Measurements from ENCODE around the gene ACP6. TPM values are rescaled to one million over a fixed set of nuclear protein-coding genes. Genes with fewer than 3 reads are reported as not detected.

Gene ACP6
- polyA plus RNA-seq, 2 of the 4 experiments (the other 2 are of a cell fraction) = 14.9 to 26.2 TPM

DNA sequence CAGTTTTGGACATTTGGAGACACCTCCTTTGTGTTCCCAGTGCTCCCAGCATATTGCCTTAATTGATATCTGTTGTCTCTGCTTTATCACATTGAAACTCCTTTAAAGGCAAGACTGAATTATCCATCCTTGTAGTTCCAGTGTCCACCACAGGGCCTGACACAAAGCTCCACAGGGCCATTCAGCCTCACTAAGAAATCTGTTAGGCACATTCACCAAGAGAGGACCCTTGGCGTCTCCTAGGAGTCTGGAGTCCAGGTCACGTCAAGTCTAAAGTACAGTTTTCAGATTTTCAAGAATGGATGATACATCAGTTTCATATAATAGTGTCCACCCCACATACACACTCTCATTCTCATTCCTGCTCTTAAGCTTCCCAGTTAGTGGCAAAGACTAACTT is 4.8 kb downstream of the ACP6 start:
- Histone ChIP-seq H3K4me2 (no peak overlapping the region), H3K4me3 (no peak overlapping the region), H3K27ac (no peak overlapping the region), H3K9me3 (no peaks in the 10 kb centered on the region), H3K4me1 (peaks cover 12% of the 10 kb centered on the region; the same call in 2 of the 3 replicates)
- ATAC-seq = no peak
- 86% methylated on average over 2 of the region's 2 CpGs for WGBS (ENCODE audit: missing lambda C conversion rate)
- DNase-seq (ENCODE audit: low read depth in 1 of 2, low spot score in 1 of 2) = peak; percentile 20 to 22
- CTCF ChIA-PET = interaction anchor here (0.8 to 2.2 kb wide), 9 partner anchors 10 to 392 kb away, joined by 3 to 6 read pairs (median 3); no protein-coding TSS in a partner anchor
- TF ChIP-seq NPAS2 (CRISPR knock-in tag; IDR thresholded peaks at IDR 0.05; ENCODE audit: borderline replicate concordance) (no peak), ZFP36 (IDR thresholded peaks at IDR 0.05; ENCODE audit: borderline replicate concordance, partially characterized antibody) (no peak), HOXB5 (CRISPR knock-in tag; IDR thresholded peaks at IDR 0.05) (no peak), KDM5A (IDR thresholded peaks at IDR 0.05) (no peak), NFE2L2 (conservative IDR thresholded peaks at IDR 0.05; ENCODE audit: low read length) (no peak), EHMT2 (IDR thresholded peaks at IDR 0.05; ENCODE audit: low read depth) (no peak), MAFK (IDR thresholded peaks at IDR 0.05; ENCODE audit: partially characterized antibody) (no peak), HEYL (CRISPR knock-in tag; IDR thresholded peaks at IDR 0.05) (no peak), HDAC2 (IDR thresholded peaks at IDR 0.05) (no peak), CHD4 (IDR thresholded peaks at IDR 0.05; ENCODE audit: borderline replicate concordance) (no peak), FOSB (CRISPR knock-in tag; IDR thresholded peaks at IDR 0.05) (no peak), KDM1A (IDR thresholded peaks at IDR 0.05; ENCODE audit: low read depth) (no peak), RAD21 (conservative IDR thresholded peaks at IDR 0.05 in 1 of 2, IDR thresholded peaks at IDR 0.05 in 1 of 2) (no peak)
- TF ChIP-seq, protein P1, sequence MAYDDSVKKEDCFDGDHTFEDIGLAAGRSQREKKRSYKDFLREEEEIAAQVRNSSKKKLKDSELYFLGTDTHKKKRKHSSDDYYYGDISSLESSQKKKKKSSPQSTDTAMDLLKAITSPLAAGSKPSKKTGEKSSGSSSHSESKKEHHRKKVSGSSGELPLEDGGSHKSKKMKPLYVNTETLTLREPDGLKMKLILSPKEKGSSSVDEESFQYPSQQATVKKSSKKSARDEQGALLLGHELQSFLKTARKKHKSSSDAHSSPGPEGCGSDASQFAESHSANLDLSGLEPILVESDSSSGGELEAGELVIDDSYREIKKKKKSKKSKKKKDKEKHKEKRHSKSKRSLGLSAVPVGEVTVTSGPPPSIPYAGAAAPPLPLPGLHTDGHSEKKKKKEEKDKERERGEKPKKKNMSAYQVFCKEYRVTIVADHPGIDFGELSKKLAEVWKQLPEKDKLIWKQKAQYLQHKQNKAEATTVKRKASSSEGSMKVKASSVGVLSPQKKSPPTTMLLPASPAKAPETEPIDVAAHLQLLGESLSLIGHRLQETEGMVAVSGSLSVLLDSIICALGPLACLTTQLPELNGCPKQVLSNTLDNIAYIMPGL (CRISPR knock-in tag; IDR thresholded peaks at IDR 0.05; ENCODE audit: borderline replicate concordance) = no peak
- TF ChIP-seq, protein P2, sequence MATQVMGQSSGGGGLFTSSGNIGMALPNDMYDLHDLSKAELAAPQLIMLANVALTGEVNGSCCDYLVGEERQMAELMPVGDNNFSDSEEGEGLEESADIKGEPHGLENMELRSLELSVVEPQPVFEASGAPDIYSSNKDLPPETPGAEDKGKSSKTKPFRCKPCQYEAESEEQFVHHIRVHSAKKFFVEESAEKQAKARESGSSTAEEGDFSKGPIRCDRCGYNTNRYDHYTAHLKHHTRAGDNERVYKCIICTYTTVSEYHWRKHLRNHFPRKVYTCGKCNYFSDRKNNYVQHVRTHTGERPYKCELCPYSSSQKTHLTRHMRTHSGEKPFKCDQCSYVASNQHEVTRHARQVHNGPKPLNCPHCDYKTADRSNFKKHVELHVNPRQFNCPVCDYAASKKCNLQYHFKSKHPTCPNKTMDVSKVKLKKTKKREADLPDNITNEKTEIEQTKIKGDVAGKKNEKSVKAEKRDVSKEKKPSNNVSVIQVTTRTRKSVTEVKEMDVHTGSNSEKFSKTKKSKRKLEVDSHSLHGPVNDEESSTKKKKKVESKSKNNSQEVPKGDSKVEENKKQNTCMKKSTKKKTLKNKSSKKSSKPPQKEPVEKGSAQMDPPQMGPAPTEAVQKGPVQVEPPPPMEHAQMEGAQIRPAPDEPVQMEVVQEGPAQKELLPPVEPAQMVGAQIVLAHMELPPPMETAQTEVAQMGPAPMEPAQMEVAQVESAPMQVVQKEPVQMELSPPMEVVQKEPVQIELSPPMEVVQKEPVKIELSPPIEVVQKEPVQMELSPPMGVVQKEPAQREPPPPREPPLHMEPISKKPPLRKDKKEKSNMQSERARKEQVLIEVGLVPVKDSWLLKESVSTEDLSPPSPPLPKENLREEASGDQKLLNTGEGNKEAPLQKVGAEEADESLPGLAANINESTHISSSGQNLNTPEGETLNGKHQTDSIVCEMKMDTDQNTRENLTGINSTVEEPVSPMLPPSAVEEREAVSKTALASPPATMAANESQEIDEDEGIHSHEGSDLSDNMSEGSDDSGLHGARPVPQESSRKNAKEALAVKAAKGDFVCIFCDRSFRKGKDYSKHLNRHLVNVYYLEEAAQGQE (IDR thresholded peaks at IDR 0.05) = no peak
- TF ChIP-seq, protein P3, sequence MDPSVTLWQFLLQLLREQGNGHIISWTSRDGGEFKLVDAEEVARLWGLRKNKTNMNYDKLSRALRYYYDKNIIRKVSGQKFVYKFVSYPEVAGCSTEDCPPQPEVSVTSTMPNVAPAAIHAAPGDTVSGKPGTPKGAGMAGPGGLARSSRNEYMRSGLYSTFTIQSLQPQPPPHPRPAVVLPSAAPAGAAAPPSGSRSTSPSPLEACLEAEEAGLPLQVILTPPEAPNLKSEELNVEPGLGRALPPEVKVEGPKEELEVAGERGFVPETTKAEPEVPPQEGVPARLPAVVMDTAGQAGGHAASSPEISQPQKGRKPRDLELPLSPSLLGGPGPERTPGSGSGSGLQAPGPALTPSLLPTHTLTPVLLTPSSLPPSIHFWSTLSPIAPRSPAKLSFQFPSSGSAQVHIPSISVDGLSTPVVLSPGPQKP (IDR thresholded peaks at IDR 0.05; ENCODE audit: low read depth, low read length) = no peak
- FAIRE-seq = no peak
- POLR2A ChIA-PET = no interaction called here

DNA sequence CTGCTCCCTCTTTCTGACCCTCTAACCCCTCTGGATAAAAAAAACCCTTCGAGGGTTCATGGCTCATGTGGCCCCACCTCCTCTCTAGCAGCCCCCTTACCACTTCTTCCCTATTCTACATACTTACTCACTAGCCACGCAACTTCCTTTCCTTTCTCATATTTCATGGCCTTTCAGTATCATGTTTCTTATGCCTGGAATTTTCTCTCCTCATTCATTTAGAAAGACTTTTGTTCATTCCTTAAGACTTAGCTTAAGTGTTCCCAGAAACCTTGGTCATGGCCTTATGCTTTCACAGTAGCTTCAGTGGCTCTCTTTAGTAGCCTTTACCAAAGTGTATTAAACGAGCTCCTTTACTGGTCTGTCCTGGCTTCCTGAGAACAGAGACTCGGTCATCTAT is 6.1 kb downstream of the ACP6 start:
- WGBS (ENCODE audit: missing lambda C conversion rate) = 68% methylated on average over 4 of the region's 4 CpGs
- Histone ChIP-seq H3K9me3 (no peaks in the 10 kb centered on the region), H3K4me3 (no peak overlapping the region), H3K4me1 (peaks cover 12% of the 10 kb centered on the region; the same call in 2 of the 3 replicates), H3K4me2 (no peak overlapping the region), H3K27ac (no peak overlapping the region)
- no peak for DNase-seq (ENCODE audit: low read depth in 1 of 2, low spot score in 1 of 2)
- ChIA-PET POLR2A (no interaction called here), CTCF (interaction anchor here (1.1 to 1.5 kb wide), 2 partner anchors 15 to 23 kb away, joined by 4 to 5 read pairs; no protein-coding TSS in a partner anchor)
- no peak for ATAC-seq
- no peak for FAIRE-seq
- TF ChIP-seq FOXS1 (CRISPR knock-in tag; IDR thresholded peaks at IDR 0.05) = no peak
- TF ChIP-seq, protein P4, sequence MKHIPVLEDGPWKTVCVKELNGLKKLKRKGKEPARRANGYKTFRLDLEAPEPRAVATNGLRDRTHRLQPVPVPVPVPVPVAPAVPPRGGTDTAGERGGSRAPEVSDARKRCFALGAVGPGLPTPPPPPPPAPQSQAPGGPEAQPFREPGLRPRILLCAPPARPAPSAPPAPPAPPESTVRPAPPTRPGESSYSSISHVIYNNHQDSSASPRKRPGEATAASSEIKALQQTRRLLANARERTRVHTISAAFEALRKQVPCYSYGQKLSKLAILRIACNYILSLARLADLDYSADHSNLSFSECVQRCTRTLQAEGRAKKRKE (CRISPR knock-in tag; IDR thresholded peaks at IDR 0.05; ENCODE audit: low read depth) = no peak
- no peak for TF ChIP-seq RARB (CRISPR knock-in tag; IDR thresholded peaks at IDR 0.05)
- TF ChIP-seq, protein P5, sequence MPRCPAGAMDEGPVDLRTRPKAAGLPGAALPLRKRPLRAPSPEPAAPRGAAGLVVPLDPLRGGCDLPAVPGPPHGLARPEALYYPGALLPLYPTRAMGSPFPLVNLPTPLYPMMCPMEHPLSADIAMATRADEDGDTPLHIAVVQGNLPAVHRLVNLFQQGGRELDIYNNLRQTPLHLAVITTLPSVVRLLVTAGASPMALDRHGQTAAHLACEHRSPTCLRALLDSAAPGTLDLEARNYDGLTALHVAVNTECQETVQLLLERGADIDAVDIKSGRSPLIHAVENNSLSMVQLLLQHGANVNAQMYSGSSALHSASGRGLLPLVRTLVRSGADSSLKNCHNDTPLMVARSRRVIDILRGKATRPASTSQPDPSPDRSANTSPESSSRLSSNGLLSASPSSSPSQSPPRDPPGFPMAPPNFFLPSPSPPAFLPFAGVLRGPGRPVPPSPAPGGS (IDR thresholded peaks at IDR 0.05) = no peak
- TF ChIP-seq FOSB (CRISPR knock-in tag; IDR thresholded peaks at IDR 0.05) = no peak
- no peak for TF ChIP-seq CHD2 (IDR thresholded peaks at IDR 0.05; ENCODE audit: low read length, partially characterized antibody)
- TF ChIP-seq, protein P3 (IDR thresholded peaks at IDR 0.05; ENCODE audit: low read depth, low read length) = no peak
- TF ChIP-seq, protein P6, sequence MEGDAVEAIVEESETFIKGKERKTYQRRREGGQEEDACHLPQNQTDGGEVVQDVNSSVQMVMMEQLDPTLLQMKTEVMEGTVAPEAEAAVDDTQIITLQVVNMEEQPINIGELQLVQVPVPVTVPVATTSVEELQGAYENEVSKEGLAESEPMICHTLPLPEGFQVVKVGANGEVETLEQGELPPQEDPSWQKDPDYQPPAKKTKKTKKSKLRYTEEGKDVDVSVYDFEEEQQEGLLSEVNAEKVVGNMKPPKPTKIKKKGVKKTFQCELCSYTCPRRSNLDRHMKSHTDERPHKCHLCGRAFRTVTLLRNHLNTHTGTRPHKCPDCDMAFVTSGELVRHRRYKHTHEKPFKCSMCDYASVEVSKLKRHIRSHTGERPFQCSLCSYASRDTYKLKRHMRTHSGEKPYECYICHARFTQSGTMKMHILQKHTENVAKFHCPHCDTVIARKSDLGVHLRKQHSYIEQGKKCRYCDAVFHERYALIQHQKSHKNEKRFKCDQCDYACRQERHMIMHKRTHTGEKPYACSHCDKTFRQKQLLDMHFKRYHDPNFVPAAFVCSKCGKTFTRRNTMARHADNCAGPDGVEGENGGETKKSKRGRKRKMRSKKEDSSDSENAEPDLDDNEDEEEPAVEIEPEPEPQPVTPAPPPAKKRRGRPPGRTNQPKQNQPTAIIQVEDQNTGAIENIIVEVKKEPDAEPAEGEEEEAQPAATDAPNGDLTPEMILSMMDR (IDR thresholded peaks at IDR 0.05) = no peak
- TF ChIP-seq, protein P7, sequence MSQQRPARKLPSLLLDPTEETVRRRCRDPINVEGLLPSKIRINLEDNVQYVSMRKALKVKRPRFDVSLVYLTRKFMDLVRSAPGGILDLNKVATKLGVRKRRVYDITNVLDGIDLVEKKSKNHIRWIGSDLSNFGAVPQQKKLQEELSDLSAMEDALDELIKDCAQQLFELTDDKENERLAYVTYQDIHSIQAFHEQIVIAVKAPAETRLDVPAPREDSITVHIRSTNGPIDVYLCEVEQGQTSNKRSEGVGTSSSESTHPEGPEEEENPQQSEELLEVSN (IDR thresholded peaks at IDR 0.05; ENCODE audit: borderline replicate concordance, low read depth) = no peak
- no peak for TF ChIP-seq KDM5A (IDR thresholded peaks at IDR 0.05)
- no peak for TF ChIP-seq GATA3 (IDR thresholded peaks at IDR 0.05; ENCODE audit: borderline replicate concordance)
